DMS153 treated with DMSO at 0.1 percent for 48 hours (cell line): ENCODE data around the gene UTP14C.
"Not testable (repeated sequence)": the region's sequence is repeated elsewhere in the genome, so short reads cannot be mapped to it uniquely, and the experiment has no call there.

ENCODE experiments used
- DNase-seq: peaks from one replicate; lab custom pipeline; 2025; ENCODE audit not compliant: unreplicated experiment; lab: John Stamatoyannopoulos, UW

The UTP14C gene

DNA sequence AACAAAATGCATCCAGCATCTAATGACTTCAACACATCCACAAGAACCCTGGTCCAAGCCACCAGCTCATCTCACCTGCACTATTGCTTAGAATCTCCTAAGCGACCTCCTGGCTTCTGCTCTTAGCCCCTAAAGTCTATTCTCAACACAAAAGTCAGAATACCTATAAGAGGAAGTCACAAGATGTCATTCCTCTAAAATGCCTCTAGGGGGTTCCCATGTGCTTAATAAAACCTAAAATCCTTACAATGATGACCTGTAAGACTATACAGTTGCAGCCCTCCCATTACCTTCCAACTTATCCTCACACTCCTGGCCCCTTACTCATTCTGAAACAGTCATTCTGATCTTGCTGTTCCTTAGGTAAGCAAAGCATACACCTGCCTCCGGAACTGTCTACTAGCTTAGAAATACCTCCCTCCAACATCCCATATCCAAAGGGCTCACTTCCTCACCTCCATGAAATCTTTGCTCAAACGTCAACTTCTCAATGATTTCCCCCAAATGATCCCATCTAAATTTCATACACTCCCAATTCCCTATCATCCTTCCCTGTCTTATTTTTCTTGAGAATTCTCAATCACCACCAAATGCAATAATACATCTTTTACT is 23.3 kb upstream of the UTP14C start:
- peak; percentile 58 for DNase-seq

GRCh38 chr13:52002361-52002760 is 22.1 kb upstream of the UTP14C start:
- DNase-seq, result no peak

GRCh38 chr13:52003541-52003940 is 20.9 kb upstream of the UTP14C start:
- no peak for DNase-seq

- no peak for DNase-seq
Observed at GRCh38 chr13:52004511-52005170, 19.9 kb upstream of the UTP14C start.

DNA sequence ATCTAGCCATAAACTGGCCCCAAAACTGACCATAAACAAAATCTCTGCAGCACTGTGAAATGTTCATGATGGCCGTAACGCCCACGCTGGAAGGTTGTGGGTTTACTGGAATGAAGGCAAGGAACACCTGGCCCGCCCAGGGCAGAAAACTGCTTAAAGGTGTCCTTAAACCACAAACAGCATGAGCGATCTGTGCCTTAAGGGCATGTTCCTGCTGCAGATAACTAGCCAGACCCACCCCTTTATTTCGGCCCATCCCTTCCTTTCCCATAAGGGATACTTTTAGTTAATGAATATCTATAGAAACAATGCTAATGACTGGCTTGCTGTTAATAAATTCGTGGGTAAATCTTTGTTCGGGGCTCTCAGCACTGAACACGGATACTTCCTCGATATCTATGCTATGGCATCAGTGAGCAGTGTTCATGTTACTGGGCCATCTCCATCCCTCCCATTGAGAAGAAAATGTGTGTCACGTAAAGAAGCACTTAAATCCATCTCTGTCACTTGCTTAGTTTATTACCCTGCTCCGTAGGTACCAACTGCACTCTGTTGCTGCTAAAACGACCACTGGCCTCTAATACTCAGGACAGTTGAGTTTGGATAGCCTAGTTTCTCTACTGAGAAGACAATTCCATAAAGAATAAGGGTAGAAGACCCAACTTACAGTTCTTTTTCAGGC is 18.5 kb upstream of the UTP14C start:
- no peak for DNase-seq

GRCh38 chr13:52006523-52007245 is 17.8 kb upstream of the UTP14C start:
- DNase-seq, result no peak

- DNase-seq, result no peak
Observed at GRCh38 chr13:52009946-52010345, 14.5 kb upstream of the UTP14C start.

DNA sequence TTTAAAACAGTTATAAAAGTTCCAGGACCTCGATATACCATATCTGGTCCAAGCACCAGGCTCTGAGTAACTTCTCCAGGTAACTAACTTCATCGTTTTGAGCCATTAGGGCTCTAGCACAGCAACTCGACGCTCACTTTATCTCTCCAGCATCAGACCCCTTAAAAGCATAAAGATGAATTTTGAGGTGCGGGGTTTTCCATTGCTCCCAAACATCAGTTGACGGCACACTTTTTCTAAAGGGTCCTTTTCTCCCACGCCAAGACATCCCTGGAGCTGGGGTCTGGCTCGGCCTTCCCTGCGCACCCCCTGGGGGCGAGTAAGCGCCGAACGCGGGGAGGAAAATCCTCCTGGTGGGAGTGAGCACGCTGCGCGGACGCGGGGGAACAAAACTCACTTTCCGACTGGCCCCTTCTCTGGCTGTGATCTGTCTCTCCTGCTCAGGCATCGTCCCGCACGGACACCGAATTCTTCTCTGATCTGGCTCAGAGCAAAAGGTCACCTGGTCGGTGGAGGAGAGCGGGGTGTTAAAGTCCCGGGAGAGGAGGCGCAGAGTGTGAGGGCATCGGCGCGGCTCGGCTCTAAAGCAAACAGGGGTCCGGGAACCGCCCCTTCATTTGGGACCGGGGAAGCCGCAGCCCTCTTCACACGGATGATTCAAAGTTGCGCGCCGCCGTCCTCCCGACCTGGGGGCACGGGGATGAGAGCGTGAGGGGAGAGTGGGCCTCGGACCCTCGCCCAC is 13.4 kb upstream of the UTP14C start, which contains the start of gene ATP7B:
TSS of gene ATP7B (minus strand) at position 561 of the 742 bp plus-strand sequence. CDS start at position 448, 113 bp downstream.
- no peak for DNase-seq

- peak; percentile 97 for DNase-seq
Observed at GRCh38 chr13:52011632-52012511, 12.6 kb upstream of the UTP14C start, which contains the start of gene ALG11. TSS of gene ALG11 (plus strand) at chr13:52012398. CDS start at chr13:52012419, 21 bp downstream.

- DNase-seq, result no peak
Observed at GRCh38 chr13:52012512-52012836, 12.0 kb upstream of the UTP14C start.

DNA sequence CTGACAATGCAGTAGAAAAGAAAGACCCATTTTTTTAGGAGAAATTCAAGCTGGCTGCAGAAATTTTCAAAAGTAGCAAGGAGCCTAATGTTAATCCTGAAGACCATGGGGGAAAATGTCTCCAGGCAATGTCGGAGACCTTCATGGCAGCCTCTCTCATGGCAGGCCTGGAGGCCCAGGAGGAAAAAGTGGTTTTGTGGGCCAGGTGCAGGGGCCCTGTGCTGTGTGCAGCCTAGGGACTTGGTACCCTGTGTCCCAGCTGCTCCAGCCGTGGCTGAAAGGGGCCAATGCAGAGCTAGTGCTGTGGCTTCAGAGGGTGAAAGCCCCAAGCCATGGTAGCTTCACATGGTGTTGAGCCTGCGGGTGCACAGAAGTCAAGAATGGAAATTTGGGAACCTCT is 8.2 kb upstream of the UTP14C start:
- no peak for DNase-seq

DNA sequence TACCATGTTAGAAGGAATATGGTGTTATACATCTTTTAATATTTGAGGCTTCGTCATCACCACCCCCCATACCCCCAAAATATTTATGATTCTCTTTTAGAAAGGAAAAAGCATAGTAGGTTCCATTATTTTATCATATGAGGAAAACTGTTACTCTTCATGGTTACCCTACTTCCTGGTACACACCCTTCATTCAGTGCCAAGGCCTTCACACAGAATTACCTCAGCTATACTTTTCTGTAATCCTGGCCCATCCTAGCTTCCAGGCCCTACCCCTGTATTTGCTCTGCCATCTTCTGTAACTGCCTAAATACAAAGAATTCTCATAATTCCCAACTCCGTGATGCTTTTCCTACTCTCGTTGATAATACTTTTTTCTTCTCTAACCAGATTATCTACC is 4.3 kb upstream of the UTP14C start:
- no peak for DNase-seq

DNA sequence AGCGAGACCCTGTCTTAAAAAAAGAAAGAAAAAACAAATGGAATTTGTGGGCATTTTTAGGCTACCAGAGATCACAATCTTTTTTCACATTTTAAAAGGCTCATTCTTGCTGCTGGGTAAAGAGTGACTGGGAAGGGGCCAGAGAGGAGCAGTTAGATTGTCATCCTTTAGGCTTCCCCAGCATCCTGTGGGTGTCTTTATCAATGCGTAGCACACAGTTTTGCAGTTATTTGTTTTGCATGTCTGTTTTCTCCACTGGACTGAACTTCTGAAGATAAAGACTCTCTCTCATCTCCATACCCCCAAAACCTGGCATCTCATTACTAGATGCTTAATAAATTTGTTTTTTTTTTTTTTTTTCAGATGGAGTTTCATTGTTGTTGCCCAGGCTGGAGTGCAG is 2.1 kb upstream of the UTP14C start:
- no peak for DNase-seq

DNA sequence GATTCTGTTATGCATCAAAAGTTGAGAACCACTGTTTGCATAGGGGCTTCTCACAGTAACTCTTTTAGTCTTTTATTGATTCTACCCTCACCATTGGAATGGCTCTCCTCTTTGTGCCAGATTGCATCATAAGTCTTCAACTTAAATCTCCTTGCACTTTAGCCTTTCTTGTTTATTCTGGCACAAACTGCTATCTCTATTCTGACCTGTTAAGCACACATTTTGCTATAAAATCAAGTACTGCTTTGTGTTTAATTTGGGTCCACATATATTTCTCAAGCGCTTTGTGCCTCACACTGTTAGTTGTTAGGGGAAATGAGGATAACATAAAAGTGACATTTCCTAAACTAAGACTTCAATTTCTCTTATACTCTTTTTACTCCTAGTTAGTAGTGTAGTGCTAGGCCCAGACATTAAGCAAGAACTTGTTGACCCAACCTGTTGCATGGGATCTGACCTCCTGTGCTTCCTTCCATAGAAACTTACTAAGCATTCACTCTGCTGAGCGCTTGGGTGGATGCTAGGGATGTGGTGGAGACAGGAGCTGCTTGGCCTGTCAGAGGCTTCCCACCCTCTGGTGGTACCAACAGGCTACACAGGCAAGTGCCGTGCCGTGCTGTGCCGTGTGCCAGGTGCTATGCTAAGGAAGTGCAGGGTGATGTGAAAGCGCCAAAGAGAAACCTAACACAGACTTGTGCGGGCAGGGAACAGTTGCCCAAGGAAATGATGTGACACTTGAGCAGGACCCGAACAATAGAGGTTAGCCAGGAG is 1.2 kb downstream of the UTP14C start:
- DNase-seq, result no peak

DNA sequence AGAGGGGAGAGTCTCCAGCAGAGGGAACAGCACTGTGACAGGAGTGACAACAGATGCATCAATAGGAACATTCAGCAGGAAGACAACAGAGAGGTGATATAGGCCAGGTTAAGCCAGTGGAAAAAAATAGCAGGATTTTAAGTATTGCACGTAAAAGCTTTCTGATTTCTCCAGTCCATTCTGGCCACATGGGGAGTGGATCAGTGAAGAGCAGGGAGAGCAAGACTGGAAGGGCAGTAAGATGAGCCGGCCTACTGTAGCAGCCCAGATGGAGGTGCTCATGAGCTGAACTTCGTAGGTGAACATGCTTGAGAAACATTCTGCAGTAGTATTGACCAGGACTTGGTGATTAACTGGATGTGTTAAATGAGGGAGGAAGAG is 1.7 kb downstream of the UTP14C start:
- DNase-seq, result no peak

- DNase-seq, result no peak
Observed at GRCh38 chr13:52027832-52028231, 3.3 kb downstream of the UTP14C start.

- no peak for DNase-seq
Observed at GRCh38 chr13:52029569-52029968, 5.1 kb downstream of the UTP14C start.

- not testable (repeated sequence) for DNase-seq
Observed at GRCh38 chr13:52030401-52030800, 5.9 kb downstream of the UTP14C start.

DNA sequence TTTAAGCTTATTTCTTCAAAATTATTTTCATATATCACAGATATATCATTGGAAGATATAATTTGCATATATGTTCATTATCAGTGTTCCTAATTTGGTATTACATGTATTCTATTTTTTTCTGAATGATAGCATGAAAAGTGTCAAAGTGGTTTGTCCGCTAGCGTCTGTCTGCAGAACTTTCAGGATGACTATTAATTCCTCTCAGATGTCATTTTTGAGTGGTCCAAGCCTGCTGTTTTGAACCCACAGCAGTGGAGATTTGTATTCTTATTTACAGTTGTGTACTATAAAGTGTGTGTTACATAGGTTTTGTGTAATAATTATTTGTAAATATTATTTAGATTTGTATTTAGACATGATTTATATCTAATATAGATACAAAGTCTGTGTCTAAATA is 8.5 kb downstream of the UTP14C start:
- DNase-seq, result no peak
